HL-60 (cell line): ENCODE measurements around the gene PLD5.

Experiments
- DNase-seq, 2 experiments: peaks; one replicate each; pipeline ENCODE4 v3.0.0-alpha.2; 2010 to 2020; ENCODE audit warnings: low read depth in 1 of 2, low spot score in 1 of 2
- H3K27ac ChIP-seq: fragments of 250-450 bp; sonication (Bioruptor Pico); replicated peaks from 2 replicates; pipeline ENCODE4 v1.5.1; 2020; ENCODE audit warnings: mild to moderate bottlenecking, moderate library complexity
- H3K27me3 ChIP-seq: fragments of 250-450 bp; sonication (Bioruptor Pico); 2 replicates; pipeline ENCODE4 v1.5.1; 2021; ENCODE audit warnings: mild to moderate bottlenecking, moderate library complexity; ENCODE audit not compliant: insufficient read depth, poor library complexity, severe bottlenecking
- H3K4me3 ChIP-seq: replicated peaks from 2 replicates; pipeline ENCODE4 v1.5.1; 2011; ENCODE audit warnings: mild to moderate bottlenecking, control low read depth, low read length; ENCODE audit not compliant: insufficient read depth
- CTCF ChIP-seq: IDR thresholded peaks from one replicate; pipeline ENCODE4 v1.5.1; 2011; ENCODE audit warnings: low read length, control low read depth, inconsistent platforms; ENCODE audit not compliant: insufficient read depth
- GABPA ChIP-seq: IDR thresholded peaks from 2 replicates; pipeline ENCODE4 v1.6.1; 2012; ENCODE audit warnings: low read depth
- POLR2AphosphoS5 ChIP-seq: IDR thresholded peaks from 2 replicates; pipeline ENCODE4 v1.6.1; 2012; ENCODE audit warnings: low read depth
- REST ChIP-seq: IDR thresholded peaks from 2 replicates; pipeline ENCODE4 v1.6.1; 2012; ENCODE audit warnings: low read depth; ENCODE audit not compliant: insufficient replicate concordance
- SPI1 ChIP-seq: IDR thresholded peaks from 2 replicates; pipeline ENCODE4 v1.6.1; 2012; ENCODE audit warnings: low read depth, mild to moderate bottlenecking, borderline replicate concordance

The PLD5 gene

GRCh38 chr1:242056988-242057744 is 467.3 kb downstream of the PLD5 start:
- no peaks in the 10 kb centered on the region for H3K27me3 ChIP-seq
- DNase-seq = no peak
- H3K4me3 ChIP-seq = no peak overlapping the region
- TF ChIP-seq CTCF = no peak
- no peak for TF ChIP-seq SPI1
- TF ChIP-seq REST = no peak
- no peak for TF ChIP-seq GABPA
- TF ChIP-seq POLR2AphosphoS5 = no peak
- no peak overlapping the region for H3K27ac ChIP-seq

GRCh38 chr1:242055749-242056320 is 468.7 kb downstream of the PLD5 start:
- no peak overlapping the region for H3K27ac ChIP-seq
- no peak for TF ChIP-seq REST
- TF ChIP-seq SPI1 = no peak
- TF ChIP-seq GABPA = no peak
- no peak for TF ChIP-seq CTCF
- DNase-seq = no peak
- no peaks in the 10 kb centered on the region for H3K27me3 ChIP-seq
- H3K4me3 ChIP-seq = no peak overlapping the region

GRCh38 chr1:242043165-242043564 is 481.3 kb downstream of the PLD5 start:
- H3K27ac ChIP-seq = no peak overlapping the region

More at GRCh38 chr1:242043165-242043564, 481.3 kb downstream of the PLD5 start:
- TF ChIP-seq REST (no peak), POLR2AphosphoS5 (no peak), CTCF (no peak), GABPA (no peak), SPI1 (no peak)
- H3K27me3 ChIP-seq = no peaks in the 10 kb centered on the region
- no peak for DNase-seq
- no peak overlapping the region for H3K4me3 ChIP-seq
